HepG2 (cell line): Measurements from ENCODE around the gene PDE1C.

ENCODE experiments used
- AHR ChIP-seq: IDR thresholded peaks from 2 replicates; pipeline ENCODE4 v1.6.1; 2018; ENCODE audit warnings: missing genetic modification reagents, missing compliant biosample characterization
- ATF1 ChIP-seq: IDR thresholded peaks from 2 replicates; pipeline ENCODE4 v1.6.1; 2016; ENCODE audit warnings: mild to moderate bottlenecking, control low read depth
- ATF7 ChIP-seq, 2 experiments: fragments of 450-650 bp in 1 of 2; sonication (generic) in 1 of 2; formaldehyde crosslinking in 1 of 2; IDR thresholded peaks; 2 replicates each; pipeline versions ENCODE4 v1.4.0 to v1.6.1; 2016 to 2020; ENCODE audit warnings: antibody characterized with exemption in 1 of 2, mild to moderate bottlenecking in 1 of 2, missing genetic modification reagents in 1 of 2
- CTCF ChIP-seq: sonication (generic); formaldehyde crosslinking; IDR thresholded peaks from 2 replicates; pipeline ENCODE4 v1.5.0; 2020; ENCODE audit warnings: mild to moderate bottlenecking, missing genetic modification reagents, moderate library complexity
- IRF1 ChIP-seq: sonication (generic); formaldehyde crosslinking; IDR thresholded peaks from 2 replicates; pipeline ENCODE4 v1.4.0; 2020; ENCODE audit warnings: low read depth, mild to moderate bottlenecking, missing genetic modification reagents
- KDM5A ChIP-seq: fragments of 200-600 bp; sonication (generic); IDR thresholded peaks from 2 replicates; pipeline ENCODE4 v1.7.0; 2018; ENCODE audit warnings: antibody characterized with exemption, mild to moderate bottlenecking, low read length, borderline replicate concordance
- RNF2 ChIP-seq: fragments of 450-650 bp; conservative IDR thresholded peaks from 2 replicates; pipeline ENCODE4 v1.6.1; 2016; ENCODE audit warnings: low read depth
- SP2 ChIP-seq: sonication (generic); formaldehyde crosslinking; IDR thresholded peaks from 2 replicates; pipeline ENCODE4 v1.5.1; 2020; ENCODE audit warnings: mild to moderate bottlenecking, missing genetic modification reagents
- UBTF ChIP-seq: sonication (generic); formaldehyde crosslinking; IDR thresholded peaks from 2 replicates; pipeline ENCODE4 v1.4.0; 2020; ENCODE audit warnings: mild to moderate bottlenecking, missing genetic modification reagents
- ZNF512 ChIP-seq: sonication (generic); formaldehyde crosslinking; IDR thresholded peaks from 2 replicates; pipeline ENCODE4 v1.4.0; 2020; ENCODE audit warnings: mild to moderate bottlenecking, missing genetic modification reagents
- ZNF839 ChIP-seq: sonication (generic); formaldehyde crosslinking; IDR thresholded peaks from 2 replicates; pipeline ENCODE4 v1.4.0; 2020; ENCODE audit warnings: missing genetic modification reagents, mild to moderate bottlenecking, borderline replicate concordance
- TF ChIP-seq, protein P1 (sequence below): sonication (generic); formaldehyde crosslinking; IDR thresholded peaks from 2 replicates; pipeline ENCODE4 v1.8.1; 2023; ENCODE audit warnings: mild to moderate bottlenecking, moderate library complexity, missing genetic modification reagents
- TF ChIP-seq, protein P2 (sequence below): sonication (generic); formaldehyde crosslinking; IDR thresholded peaks from 2 replicates; pipeline ENCODE4 v1.8.1; 2022; ENCODE audit warnings: low read depth, mild to moderate bottlenecking, missing genetic modification reagents
- TF ChIP-seq, protein P3 (sequence below): sonication (generic); formaldehyde crosslinking; IDR thresholded peaks from 2 replicates; pipeline ENCODE4 v1.5.1; 2020; ENCODE audit warnings: mild to moderate bottlenecking, missing genetic modification reagents, borderline replicate concordance

DNA sequence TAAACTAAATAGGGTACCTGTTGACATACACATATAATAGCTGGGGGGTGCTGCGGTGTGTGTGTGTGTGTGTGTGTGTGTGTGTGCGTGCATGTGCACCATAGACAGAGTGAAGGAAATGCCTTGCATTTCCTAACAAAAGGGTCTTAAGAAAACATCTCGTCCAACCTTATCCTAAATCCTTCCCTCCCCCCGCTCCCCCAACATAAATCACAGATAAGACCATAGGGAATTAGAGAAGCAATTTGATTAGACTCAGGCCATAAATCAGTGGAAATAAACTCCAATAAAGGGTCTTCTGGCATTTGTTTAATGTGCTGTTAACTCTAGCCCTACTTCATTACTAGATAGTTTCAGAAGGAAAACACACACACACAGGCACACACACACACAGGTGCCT is 234.7 kb downstream of the PDE1C start:
- TF ChIP-seq, protein P1, sequence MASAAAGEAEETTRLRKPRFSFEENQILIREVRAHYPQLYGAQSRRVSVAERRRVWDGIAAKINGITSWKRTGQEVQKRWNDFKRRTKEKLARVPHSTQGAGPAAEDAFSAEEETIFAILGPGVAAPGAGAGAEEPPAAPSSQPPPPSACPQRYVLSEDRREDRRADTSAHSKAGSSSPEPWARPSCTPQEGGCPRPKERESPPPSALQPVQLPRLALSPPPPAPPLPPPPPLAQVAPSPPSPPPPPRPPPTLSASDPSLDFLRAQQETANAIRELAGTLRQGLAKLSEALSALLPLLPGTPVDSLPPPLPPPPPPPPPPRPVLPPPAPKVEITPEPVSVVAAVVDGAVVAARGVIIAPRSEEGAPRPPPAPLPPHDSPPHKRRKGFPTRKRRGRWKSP: no peak
- no peak for TF ChIP-seq ATF1 (CRISPR knock-in tag)
- no peak for TF ChIP-seq SP2 (CRISPR knock-in tag)
- TF ChIP-seq, protein P2, sequence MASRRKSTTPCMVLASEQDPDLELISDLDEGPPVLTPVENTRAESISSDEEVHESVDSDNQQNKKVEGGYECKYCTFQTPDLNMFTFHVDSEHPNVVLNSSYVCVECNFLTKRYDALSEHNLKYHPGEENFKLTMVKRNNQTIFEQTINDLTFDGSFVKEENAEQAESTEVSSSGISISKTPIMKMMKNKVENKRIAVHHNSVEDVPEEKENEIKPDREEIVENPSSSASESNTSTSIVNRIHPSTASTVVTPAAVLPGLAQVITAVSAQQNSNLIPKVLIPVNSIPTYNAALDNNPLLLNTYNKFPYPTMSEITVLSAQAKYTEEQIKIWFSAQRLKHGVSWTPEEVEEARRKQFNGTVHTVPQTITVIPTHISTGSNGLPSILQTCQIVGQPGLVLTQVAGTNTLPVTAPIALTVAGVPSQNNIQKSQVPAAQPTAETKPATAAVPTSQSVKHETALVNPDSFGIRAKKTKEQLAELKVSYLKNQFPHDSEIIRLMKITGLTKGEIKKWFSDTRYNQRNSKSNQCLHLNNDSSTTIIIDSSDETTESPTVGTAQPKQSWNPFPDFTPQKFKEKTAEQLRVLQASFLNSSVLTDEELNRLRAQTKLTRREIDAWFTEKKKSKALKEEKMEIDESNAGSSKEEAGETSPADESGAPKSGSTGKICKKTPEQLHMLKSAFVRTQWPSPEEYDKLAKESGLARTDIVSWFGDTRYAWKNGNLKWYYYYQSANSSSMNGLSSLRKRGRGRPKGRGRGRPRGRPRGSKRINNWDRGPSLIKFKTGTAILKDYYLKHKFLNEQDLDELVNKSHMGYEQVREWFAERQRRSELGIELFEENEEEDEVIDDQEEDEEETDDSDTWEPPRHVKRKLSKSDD (CRISPR knock-in tag): no peak
- TF ChIP-seq, protein P3, sequence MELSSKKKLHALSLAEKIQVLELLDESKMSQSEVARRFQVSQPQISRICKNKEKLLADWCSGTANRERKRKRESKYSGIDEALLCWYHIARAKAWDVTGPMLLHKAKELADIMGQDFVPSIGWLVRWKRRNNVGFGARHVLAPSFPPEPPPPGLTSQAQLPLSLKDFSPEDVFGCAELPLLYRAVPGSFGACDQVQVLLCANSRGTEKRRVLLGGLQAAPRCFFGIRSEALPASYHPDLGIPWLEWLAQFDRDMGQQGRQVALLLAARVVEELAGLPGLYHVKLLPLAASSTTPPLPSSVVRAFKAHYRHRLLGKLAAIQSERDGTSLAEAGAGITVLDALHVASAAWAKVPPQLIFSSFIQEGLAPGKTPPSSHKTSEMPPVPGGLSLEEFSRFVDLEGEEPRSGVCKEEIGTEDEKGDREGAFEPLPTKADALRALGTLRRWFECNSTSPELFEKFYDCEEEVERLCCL (CRISPR knock-in tag): no peak
- no peak for TF ChIP-seq ZNF839 (CRISPR knock-in tag)
- TF ChIP-seq ATF7 (IDR thresholded peaks at IDR 0.05): no peak
- no peak for TF ChIP-seq ATF7 (CRISPR knock-in tag; IDR thresholded peaks at IDR 0.05)
- TF ChIP-seq UBTF (CRISPR knock-in tag): no peak
- no peak for TF ChIP-seq CTCF
- no peak for TF ChIP-seq IRF1 (CRISPR knock-in tag)
- TF ChIP-seq RNF2: no peak
- no peak for TF ChIP-seq AHR
- TF ChIP-seq KDM5A: no peak
- TF ChIP-seq ZNF512 (CRISPR knock-in tag): no peak
